ENCODE data around the gene ATP6V0A4. TPM values are rescaled to one million over a fixed set of nuclear protein-coding genes. Genes with fewer than 3 reads are reported as not detected.

The ATP6V0A4 gene
- total RNA-seq, 2 donors from 2014 or later: not detected

GRCh38 chr7:138773176-138773575 lies 24.8 kb downstream of the ATP6V0A4 start:
- Histone ChIP-seq H3K4me3 (no peak overlapping the region), H3K27me3 (no peaks in the 10 kb centered on the region), H3K36me3 (no peaks in the 10 kb centered on the region), H3K9ac (ENCODE audit: low read depth in 2 of 2, low read length in 2 of 2) (no peak overlapping the region), H3K4me1 (no peaks in the 10 kb centered on the region), H3K27ac (no peak overlapping the region), H3K9me3 (no peaks in the 10 kb centered on the region)
- no peak for TF ChIP-seq CTCF (IDR thresholded peaks at IDR 0.05)
- no peak for DNase-seq
- intact Hi-C loops (cut with DNase I): no loop called here

GRCh38 chr7:138770904-138771303 lies 27.1 kb downstream of the ATP6V0A4 start:
- H3K9me3 ChIP-seq: no peaks in the 10 kb centered on the region
- intact Hi-C loops (cut with DNase I): no loop called here
- no peak for DNase-seq
- no peak overlapping the region for H3K9ac ChIP-seq (ENCODE audit: low read depth in 2 of 2, low read length in 2 of 2)
- no peaks in the 10 kb centered on the region for H3K27me3 ChIP-seq
- TF ChIP-seq CTCF (IDR thresholded peaks at IDR 0.05): no peak
- H3K36me3 ChIP-seq: no peaks in the 10 kb centered on the region
- no peaks in the 10 kb centered on the region for H3K4me1 ChIP-seq
- H3K4me3 ChIP-seq: no peak overlapping the region
- H3K27ac ChIP-seq: no peak overlapping the region

DNA sequence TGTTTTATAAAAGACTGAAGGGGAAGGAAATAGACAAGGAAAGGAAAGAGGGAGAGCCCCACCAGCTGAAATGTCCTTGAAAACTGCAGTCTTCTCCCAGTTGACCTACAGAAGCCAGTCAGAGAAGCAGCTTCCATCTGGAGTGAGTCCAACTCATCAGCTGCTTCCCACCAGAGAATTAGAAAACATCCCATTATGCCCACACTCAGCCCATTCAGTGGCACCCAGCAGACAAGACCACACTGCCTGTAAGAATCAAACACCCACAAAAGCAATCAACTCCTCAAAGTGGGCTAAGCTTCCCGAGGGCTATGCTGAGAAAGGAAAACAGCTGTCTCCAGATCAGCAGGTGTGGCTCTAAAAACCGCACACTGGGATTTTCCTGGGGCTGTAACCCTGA lies 29.8 kb downstream of the ATP6V0A4 start:
- no peak for TF ChIP-seq CTCF (IDR thresholded peaks at IDR 0.05)
- Histone ChIP-seq H3K36me3 (no peaks in the 10 kb centered on the region), H3K9me3 (no peaks in the 10 kb centered on the region), H3K27ac (no peak overlapping the region), H3K4me3 (no peak overlapping the region), H3K27me3 (no peaks in the 10 kb centered on the region), H3K4me1 (no peaks in the 10 kb centered on the region), H3K9ac (ENCODE audit: low read depth in 2 of 2, low read length in 2 of 2) (no peak overlapping the region)
- intact Hi-C loops (cut with DNase I): no loop called here
- DNase-seq: no peak

GRCh38 chr7:138756591-138757242 lies 41.3 kb downstream of the ATP6V0A4 start:
- no peak overlapping the region for H3K9ac ChIP-seq (ENCODE audit: low read depth in 2 of 2, low read length in 2 of 2)
- no peak overlapping the region for H3K27ac ChIP-seq
- H3K4me1 ChIP-seq: no peaks in the 10 kb centered on the region
- no peaks in the 10 kb centered on the region for H3K36me3 ChIP-seq
- intact Hi-C loops (cut with DNase I): no loop called here
- DNase-seq: no peak
- no peaks in the 10 kb centered on the region for H3K9me3 ChIP-seq
- no peaks in the 10 kb centered on the region for H3K27me3 ChIP-seq
- H3K4me3 ChIP-seq: no peak overlapping the region
- TF ChIP-seq CTCF (IDR thresholded peaks at IDR 0.05): no peak

- Histone ChIP-seq H3K36me3 (no peaks in the 10 kb centered on the region), H3K4me1 (no peaks in the 10 kb centered on the region), H3K9me3 (no peaks in the 10 kb centered on the region), H3K27ac (no peak overlapping the region), H3K4me3 (no peak overlapping the region), H3K27me3 (no peaks in the 10 kb centered on the region), H3K9ac (ENCODE audit: low read depth in 2 of 2, low read length in 2 of 2) (no peak overlapping the region)
- DNase-seq: no peak
- TF ChIP-seq CTCF (IDR thresholded peaks at IDR 0.05): no peak
- intact Hi-C loops (cut with DNase I): no loop called here
These were observed 42.0 kb downstream of the ATP6V0A4 start for GRCh38 chr7:138755842-138756590.
